GM10266 (cell line): ENCODE data around the gene LRG1.

Experiments
- DNase-seq: peaks from one replicate; pipeline ENCODE4 v3.0.0; 2012; ENCODE audit errors: extremely low spot score
- CTCF ChIP-seq: IDR thresholded peaks from 2 replicates; pipeline ENCODE4 v1.5.1; 2012; ENCODE audit warnings: mild to moderate bottlenecking, low read depth; ENCODE audit not compliant: control insufficient read depth, insufficient read depth; ENCODE audit errors: missing control alignments

Gene LRG1

GRCh38 chr19:4539693-4540581 lies at the start of gene LRG1:
Gene LRG1 (minus strand): TSS chr19:4540036. CDS start chr19:4540013, 23 bp downstream.
- TF ChIP-seq CTCF: no peak
- DNase-seq: peak; percentile 76

- TF ChIP-seq CTCF: no peak
- no peak for DNase-seq
Observed at GRCh38 chr19:4588291-4588761, 48.5 kb upstream of the LRG1 start.

DNA sequence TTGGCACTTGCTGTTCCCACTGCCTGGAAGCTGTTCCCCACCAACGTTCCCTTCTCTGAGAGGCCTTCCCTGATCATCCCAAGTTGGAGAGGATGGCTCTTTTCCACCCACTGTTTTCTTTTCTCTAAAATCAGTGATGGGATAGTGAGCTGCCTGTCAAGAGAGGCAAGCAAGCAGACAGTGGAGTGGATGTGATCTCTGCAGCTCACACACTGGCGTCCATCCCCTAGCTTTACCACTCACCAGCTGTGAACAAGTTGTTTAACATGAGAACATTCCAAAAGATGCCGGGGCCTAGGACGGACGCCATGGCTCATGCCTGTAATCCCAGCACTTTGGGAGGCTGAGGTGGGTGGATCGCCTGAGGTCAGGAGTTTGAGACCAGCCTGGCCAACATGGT lies 47.7 kb upstream of the LRG1 start:
- no peak for DNase-seq
- no peak for TF ChIP-seq CTCF

DNA sequence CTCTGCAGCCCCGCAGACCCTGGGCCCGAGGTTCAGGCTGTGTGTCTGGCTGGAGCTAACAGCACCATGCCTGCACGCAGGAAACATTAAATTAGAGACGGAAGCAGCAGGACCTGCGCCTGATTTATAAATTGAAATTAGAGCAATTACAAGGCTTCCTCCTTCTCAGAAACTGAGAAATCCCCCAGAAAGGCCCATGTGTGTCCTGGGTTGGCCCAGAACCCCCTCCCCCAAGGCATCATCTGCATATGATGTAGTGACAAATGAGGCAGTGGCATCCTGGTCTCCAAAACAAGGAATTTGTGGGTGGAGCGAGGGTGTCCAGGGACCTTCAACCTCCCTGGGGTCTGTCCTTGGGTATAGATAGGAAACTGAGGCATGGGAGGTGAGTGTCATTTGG lies 46.9 kb upstream of the LRG1 start:
- no peak for DNase-seq
- TF ChIP-seq CTCF: no peak

DNA sequence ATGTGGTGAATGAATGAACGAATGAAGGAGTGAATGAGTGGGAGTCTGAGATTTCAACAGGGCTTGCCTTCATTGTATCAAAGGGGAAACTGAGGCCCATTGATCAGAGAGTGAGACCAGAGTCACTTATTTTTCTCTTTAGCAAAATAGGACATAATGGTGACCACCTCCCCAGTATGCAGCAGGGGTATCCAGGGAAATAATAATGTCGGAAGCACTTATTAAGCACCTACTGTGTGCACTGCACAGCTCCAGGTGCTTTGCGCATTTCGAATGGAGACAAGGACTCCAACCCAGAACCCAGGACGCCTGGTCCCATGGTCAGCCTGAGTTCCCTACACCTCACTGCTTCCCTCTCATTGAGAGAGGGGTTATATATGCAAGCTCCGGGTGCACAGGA lies 46.4 kb upstream of the LRG1 start:
- DNase-seq: no peak
- no peak for TF ChIP-seq CTCF

DNA sequence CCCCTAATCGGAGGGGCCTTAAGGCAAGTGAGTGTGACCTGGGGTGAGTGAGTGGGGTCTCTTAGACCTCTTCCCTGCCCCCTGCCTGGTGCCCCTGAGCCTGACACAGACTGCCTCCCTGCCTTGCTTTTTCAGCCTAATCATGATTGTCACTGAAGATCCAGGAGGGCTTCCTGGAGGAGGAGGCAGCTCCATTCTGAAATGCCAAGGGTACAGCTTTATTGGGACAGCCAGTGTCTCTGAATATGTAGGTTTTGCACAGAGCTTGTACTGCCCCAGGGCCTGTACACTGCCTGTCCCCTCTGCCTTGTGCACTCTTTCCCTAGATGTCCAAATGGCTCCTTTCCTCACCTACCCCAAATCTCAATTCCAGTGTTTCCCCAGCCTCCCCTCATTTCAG lies 45.7 kb upstream of the LRG1 start:
- no peak for DNase-seq
- TF ChIP-seq CTCF: no peak
